PFSK-1 (cell line): ENCODE data around the gene DNAH14.

ENCODE experiments used
- REST ChIP-seq, 2 experiments: IDR thresholded peaks; 2 replicates each; pipeline versions ENCODE4 v1.6.1 to v1.8.0; 2011 to 2012; ENCODE audit warnings: low read depth in 2 of 2, low read length in 2 of 2, control low read depth in 1 of 2, inconsistent platforms in 1 of 2, mild to moderate bottlenecking in 1 of 2, moderate library complexity in 1 of 2; ENCODE audit not compliant: insufficient read depth in 1 of 2
- SIN3A ChIP-seq: IDR thresholded peaks from 2 replicates; pipeline ENCODE4 v1.6.1; 2012; ENCODE audit warnings: mild to moderate bottlenecking, low read length, moderate library complexity, borderline replicate concordance; ENCODE audit not compliant: insufficient read depth

- no peak for TF ChIP-seq SIN3A
- no peak for TF ChIP-seq REST (IDR thresholded peaks at IDR 0.05; ENCODE audit: insufficient read depth in 1 of 2, low read depth in 2 of 2, low read length in 2 of 2)
Observed at GRCh38 chr1:225152061-225152460, 222.6 kb downstream of the DNAH14 start.
